ENCODE measurements around the gene CLCF1.

CLCF1 gene

GRCh38 chr11:67374571-67375281, 1.3 kb upstream of the CLCF1 start:
- DNase-seq (ENCODE audit: low read depth), result no peak

- peak; percentile 74 for DNase-seq (ENCODE audit: low read depth)
Observed at GRCh38 chr11:67373648-67374570, 511 bp upstream of the CLCF1 start.

- DNase-seq (ENCODE audit: low read depth), result no peak
Observed at GRCh38 chr11:67372321-67372992, 941 bp downstream of the CLCF1 start.

- DNase-seq (ENCODE audit: low read depth), result no peak
Observed at GRCh38 chr11:67371911-67372320, 1.5 kb downstream of the CLCF1 start.

- DNase-seq (ENCODE audit: low read depth), result no peak
Observed at GRCh38 chr11:67371189-67371910, 2.0 kb downstream of the CLCF1 start.

- DNase-seq (ENCODE audit: low read depth), result no peak
Observed at GRCh38 chr11:67370351-67371076, 2.9 kb downstream of the CLCF1 start.

- no peak for DNase-seq (ENCODE audit: low read depth)
Observed at GRCh38 chr11:67369801-67370284, 3.6 kb downstream of the CLCF1 start.

GRCh38 chr11:67369275-67369674, 4.1 kb downstream of the CLCF1 start:
- DNase-seq (ENCODE audit: low read depth), result no peak

GRCh38 chr11:67368621-67369020, 4.8 kb downstream of the CLCF1 start:
- no peak for DNase-seq (ENCODE audit: low read depth)

GRCh38 chr11:67367761-67368227, 5.6 kb downstream of the CLCF1 start:
- DNase-seq (ENCODE audit: low read depth), result no peak

- DNase-seq (ENCODE audit: low read depth), result no peak
Observed at GRCh38 chr11:67366961-67367760, 6.2 kb downstream of the CLCF1 start.

- no peak for DNase-seq (ENCODE audit: low read depth)
Observed at GRCh38 chr11:67366546-67366945, 6.9 kb downstream of the CLCF1 start.

- no peak for DNase-seq (ENCODE audit: low read depth)
Observed at GRCh38 chr11:67365736-67366444, 7.5 kb downstream of the CLCF1 start.

- no peak for DNase-seq (ENCODE audit: low read depth)
Observed at GRCh38 chr11:67364783-67365722, 8.3 kb downstream of the CLCF1 start.

- DNase-seq (ENCODE audit: low read depth), result no peak
Observed at GRCh38 chr11:67364169-67364568, 9.2 kb downstream of the CLCF1 start.

- DNase-seq (ENCODE audit: low read depth), result no peak
Observed at GRCh38 chr11:67357831-67358670, 15.3 kb downstream of the CLCF1 start.

- peak; percentile 49 for DNase-seq (ENCODE audit: low read depth)
Observed at GRCh38 chr11:67356864-67357561, 16.4 kb downstream of the CLCF1 start.
